Stimulated activated memory B cell treated with anti-CD40 and anti-IgM and Interleukin-4, amounts not matched to agents 10 μg/mL and 1 μg/mL and 100 μg/mL, for 72 hours (primary cell): ENCODE measurements around the gene CSNK2B.
"Not testable (repeated sequence)": the region's sequence is repeated elsewhere in the genome, so short reads cannot be mapped to it uniquely, and the experiment has no call there.

Source experiments
- ATAC-seq: fragments of 150-1000 bp; cut with Tn5 transposase; 2 replicates; pipeline ENCODE4 v1.10.0; 2021
- H3K27ac Mint-ChIP-seq: one replicate; pipeline ENCODE4 v1.8.0; 2022; ENCODE audit warnings: mild to moderate bottlenecking, mixed read lengths
- H3K27me3 Mint-ChIP-seq: one replicate; pipeline ENCODE4 v1.8.0; 2022; ENCODE audit warnings: mixed read lengths
- H3K36me3 Mint-ChIP-seq: one replicate; pipeline ENCODE4 v1.8.0; 2022; ENCODE audit warnings: mixed read lengths
- H3K4me1 Mint-ChIP-seq: one replicate; pipeline ENCODE4 v1.8.0; 2022; ENCODE audit warnings: mixed read lengths
- H3K4me3 Mint-ChIP-seq: one replicate; pipeline ENCODE4 v1.8.0; 2022; ENCODE audit warnings: mild to moderate bottlenecking, moderate library complexity, mixed read lengths
- H3K9me3 Mint-ChIP-seq: one replicate; pipeline ENCODE4 v1.8.0; 2022; ENCODE audit warnings: mixed read lengths

The CSNK2B gene

GRCh38 chr6:31706599-31706998 is 40.7 kb downstream of the CSNK2B start, which contains the start of gene LY6G6F:
TSS of gene LY6G6F (plus strand) at chr6:31706866. CDS start at chr6:31706907, 41 bp downstream.
- peaks cover 23% of the 10 kb centered on the region for H3K4me1 Mint-ChIP-seq

GRCh38 chr6:31707701-31708100 is 41.8 kb downstream of the CSNK2B start:
- H3K27ac Mint-ChIP-seq = no peak overlapping the region
- H3K4me1 Mint-ChIP-seq = peaks cover 23% of the 10 kb centered on the region
- no peak overlapping the region for H3K4me3 Mint-ChIP-seq
- H3K9me3 Mint-ChIP-seq = no peaks in the 10 kb centered on the region
- H3K27me3 Mint-ChIP-seq = no peaks in the 10 kb centered on the region
- H3K36me3 Mint-ChIP-seq = no peaks in the 10 kb centered on the region
- no peak for ATAC-seq

More at GRCh38 chr6:31706599-31706998, 40.7 kb downstream of the CSNK2B start, which contains the start of gene LY6G6F:
- H3K27me3 Mint-ChIP-seq = no peaks in the 10 kb centered on the region
- ATAC-seq = no peak
- no peaks in the 10 kb centered on the region for H3K9me3 Mint-ChIP-seq
- H3K4me3 Mint-ChIP-seq = no peak within 1 kb of the TSS
- H3K36me3 Mint-ChIP-seq = no peaks in the 10 kb centered on the region
- no peak within 1 kb of the TSS for H3K27ac Mint-ChIP-seq

GRCh38 chr6:31708224-31708623 is 42.3 kb downstream of the CSNK2B start:
- ATAC-seq = no peak
- H3K4me1 Mint-ChIP-seq = peaks cover 23% of the 10 kb centered on the region
- no peaks in the 10 kb centered on the region for H3K9me3 Mint-ChIP-seq
- no peaks in the 10 kb centered on the region for H3K27me3 Mint-ChIP-seq
- no peaks in the 10 kb centered on the region for H3K36me3 Mint-ChIP-seq
- H3K27ac Mint-ChIP-seq = no peak overlapping the region
- no peak overlapping the region for H3K4me3 Mint-ChIP-seq

- not testable (repeated sequence) for ATAC-seq, H3K36me3 Mint-ChIP-seq, H3K4me3 Mint-ChIP-seq, H3K27me3 Mint-ChIP-seq, H3K27ac Mint-ChIP-seq, H3K9me3 Mint-ChIP-seq
- H3K4me1 Mint-ChIP-seq = peaks cover 23% of the 10 kb centered on the region
These were observed 43.3 kb downstream of the CSNK2B start for GRCh38 chr6:31709157-31709556.

- Mint-ChIP-seq H3K27ac (peak overlapping the region; percentile 56), H3K9me3 (no peaks in the 10 kb centered on the region), H3K36me3 (no peaks in the 10 kb centered on the region), H3K4me1 (peaks cover 23% of the 10 kb centered on the region), H3K27me3 (no peaks in the 10 kb centered on the region), H3K4me3 (peak overlapping the region; percentile 3)
- ATAC-seq = no peak
These were observed 44.8 kb downstream of the CSNK2B start for GRCh38 chr6:31710523-31711219.

GRCh38 chr6:31711233-31711632 is 45.4 kb downstream of the CSNK2B start:
- no peak for ATAC-seq
- peak overlapping the region; percentile 56 for H3K27ac Mint-ChIP-seq

GRCh38 chr6:31712296-31712695 is 46.4 kb downstream of the CSNK2B start:
- peaks cover 23% of the 10 kb centered on the region for H3K4me1 Mint-ChIP-seq
- H3K36me3 Mint-ChIP-seq = no peaks in the 10 kb centered on the region
- H3K27me3 Mint-ChIP-seq = no peaks in the 10 kb centered on the region
- no peak overlapping the region for H3K4me3 Mint-ChIP-seq
- no peak overlapping the region for H3K27ac Mint-ChIP-seq
- ATAC-seq = peak; percentile 70
- H3K9me3 Mint-ChIP-seq = no peaks in the 10 kb centered on the region

More at GRCh38 chr6:31711233-31711632, 45.4 kb downstream of the CSNK2B start:
- Mint-ChIP-seq H3K4me1 (peaks cover 23% of the 10 kb centered on the region), H3K27me3 (no peaks in the 10 kb centered on the region), H3K36me3 (no peaks in the 10 kb centered on the region), H3K4me3 (no peak overlapping the region), H3K9me3 (no peaks in the 10 kb centered on the region)

- Mint-ChIP-seq H3K9me3 (no peaks in the 10 kb centered on the region), H3K27me3 (no peaks in the 10 kb centered on the region), H3K36me3 (no peaks in the 10 kb centered on the region), H3K4me3 (no peak overlapping the region), H3K4me1 (peaks cover 23% of the 10 kb centered on the region), H3K27ac (no peak overlapping the region)
- no peak for ATAC-seq
These were observed 47.6 kb downstream of the CSNK2B start for GRCh38 chr6:31713465-31713864.

- no peaks in the 10 kb centered on the region for H3K27me3 Mint-ChIP-seq
- H3K4me1 Mint-ChIP-seq = peaks cover 23% of the 10 kb centered on the region
- H3K9me3 Mint-ChIP-seq = no peaks in the 10 kb centered on the region
- no peak for ATAC-seq
- no peak overlapping the region for H3K4me3 Mint-ChIP-seq
- H3K36me3 Mint-ChIP-seq = no peaks in the 10 kb centered on the region
- H3K27ac Mint-ChIP-seq = no peak overlapping the region
These were observed 48.3 kb downstream of the CSNK2B start for GRCh38 chr6:31713991-31714684.

GRCh38 chr6:31715022-31715958 is 49.4 kb downstream of the CSNK2B start, which contains the start of gene LY6G6D:
TSS of gene LY6G6D (plus strand) at chr6:31715348. CDS start at chr6:31715356, 8 bp downstream.
- H3K27me3 Mint-ChIP-seq = no peaks in the 10 kb centered on the region

GRCh38 chr6:31717499-31718222 is 51.8 kb downstream of the CSNK2B start:
- Mint-ChIP-seq H3K4me3 (no peak overlapping the region), H3K27ac (no peak overlapping the region), H3K27me3 (no peaks in the 10 kb centered on the region), H3K36me3 (no peaks in the 10 kb centered on the region), H3K9me3 (no peaks in the 10 kb centered on the region), H3K4me1 (no peaks in the 10 kb centered on the region)
- ATAC-seq = no peak

More at GRCh38 chr6:31715022-31715958, 49.4 kb downstream of the CSNK2B start, which contains the start of gene LY6G6D:
- Mint-ChIP-seq H3K27ac (no peak within 1 kb of the TSS), H3K9me3 (no peaks in the 10 kb centered on the region), H3K4me3 (no peak within 1 kb of the TSS), H3K36me3 (no peaks in the 10 kb centered on the region), H3K4me1 (peaks cover 23% of the 10 kb centered on the region)
- no peak for ATAC-seq

- no peak for ATAC-seq
- Mint-ChIP-seq H3K4me3 (no peak overlapping the region), H3K27ac (no peak overlapping the region)
These were observed 52.4 kb downstream of the CSNK2B start for GRCh38 chr6:31718265-31718664.

GRCh38 chr6:31719001-31719400 is 53.1 kb downstream of the CSNK2B start:
- Mint-ChIP-seq H3K27ac (no peak overlapping the region), H3K27me3 (no peaks in the 10 kb centered on the region), H3K9me3 (no peaks in the 10 kb centered on the region), H3K4me3 (no peak overlapping the region), H3K36me3 (no peaks in the 10 kb centered on the region), H3K4me1 (peaks cover 10% of the 10 kb centered on the region)
- ATAC-seq = no peak

More at GRCh38 chr6:31718265-31718664, 52.4 kb downstream of the CSNK2B start:
- H3K27me3 Mint-ChIP-seq = no peaks in the 10 kb centered on the region
- no peaks in the 10 kb centered on the region for H3K36me3 Mint-ChIP-seq
- H3K9me3 Mint-ChIP-seq = no peaks in the 10 kb centered on the region
- H3K4me1 Mint-ChIP-seq = peaks cover 3% of the 10 kb centered on the region
